Measurements from ENCODE around the gene ARL10.
A peak's percentile ranks its signal among the peaks of the same experiment; 100 is the strongest.

The ARL10 gene

GRCh38 chr5:176384366-176384930 is 19.2 kb downstream of the ARL10 start:
- no peak overlapping the region for H3K4me3 ChIP-seq (ENCODE audit: low read depth, low read length)
- no peak for TF ChIP-seq CTCF (IDR thresholded peaks at IDR 0.05; ENCODE audit: borderline replicate concordance, insufficient read depth, low read depth, low read length)

GRCh38 chr5:176384991-176385390 is 19.7 kb downstream of the ARL10 start:
- no peak for TF ChIP-seq CTCF (IDR thresholded peaks at IDR 0.05; ENCODE audit: borderline replicate concordance, insufficient read depth, low read depth, low read length)
- H3K4me3 ChIP-seq (ENCODE audit: low read depth, low read length): no peak overlapping the region

- no peak for TF ChIP-seq CTCF (IDR thresholded peaks at IDR 0.05; ENCODE audit: borderline replicate concordance, insufficient read depth, low read depth, low read length)
Measured at GRCh38 chr5:176386491-176386890, 21.2 kb downstream of the ARL10 start.

GRCh38 chr5:176387384-176387925 is 22.2 kb downstream of the ARL10 start:
- no peak for TF ChIP-seq CTCF (IDR thresholded peaks at IDR 0.05; ENCODE audit: borderline replicate concordance, insufficient read depth, low read depth, low read length)
- H3K4me3 ChIP-seq (ENCODE audit: low read depth, low read length): peak overlapping the region; percentile 88

More at GRCh38 chr5:176386491-176386890, 21.2 kb downstream of the ARL10 start:
- no peak overlapping the region for H3K4me3 ChIP-seq (ENCODE audit: low read depth, low read length)

- H3K4me3 ChIP-seq (ENCODE audit: low read depth, low read length): peak overlapping the region; percentile 88
Measured at GRCh38 chr5:176388003-176388443, 22.7 kb downstream of the ARL10 start.

GRCh38 chr5:176388444-176389134 is 23.3 kb downstream of the ARL10 start, which contains the start of the genes HIGD2A and NOP16:
Gene HIGD2A, plus strand, starts transcription at chr5:176388751. Its CDS starts 69 bp downstream, at chr5:176388820.
Gene NOP16, minus strand, starts transcription at chr5:176388598. Its CDS starts 59 bp downstream, at chr5:176388539.
- TF ChIP-seq CTCF (IDR thresholded peaks at IDR 0.05; ENCODE audit: borderline replicate concordance, insufficient read depth, low read depth, low read length): no peak
- H3K4me3 ChIP-seq (ENCODE audit: low read depth, low read length): peak within 1 kb of the TSS; percentile 88

More at GRCh38 chr5:176388003-176388443, 22.7 kb downstream of the ARL10 start:
- TF ChIP-seq CTCF (IDR thresholded peaks at IDR 0.05; ENCODE audit: borderline replicate concordance, insufficient read depth, low read depth, low read length): no peak

Measured in GM12875 (cell line).